ENCODE measurements around the gene RAB11B.
"Not testable (repeated sequence)": the region's sequence is repeated elsewhere in the genome, so short reads cannot be mapped to it uniquely, and the experiment has no call there.

The RAB11B gene

DNA sequence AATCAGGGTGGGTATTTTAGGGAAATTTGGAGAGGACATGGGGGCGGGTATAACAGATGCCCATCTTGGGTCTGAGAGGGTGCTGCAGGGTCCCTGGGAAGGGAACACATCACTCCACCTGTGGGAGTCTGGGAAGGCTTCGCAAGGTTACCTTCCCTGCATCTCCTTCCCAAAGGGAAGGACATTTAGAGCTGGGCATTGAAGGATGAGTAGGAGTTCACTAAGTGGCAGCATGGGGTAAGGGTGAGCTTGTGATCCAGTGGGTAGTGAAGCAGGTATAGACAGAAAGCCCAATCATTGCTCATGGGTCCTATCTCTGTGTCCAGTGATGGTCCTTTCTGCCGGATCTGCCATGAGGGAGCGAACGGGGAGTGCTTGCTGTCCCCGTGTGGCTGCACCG, 36.1 kb downstream of the RAB11B start:
- in situ Hi-C loops (cut with MboI; ENCODE audit: low pct_unique_long_range_greater_than_20kb, low sequenced_read_pairs, unreplicated experiment), result no loop called here
- TF ChIP-seq, protein P1, sequence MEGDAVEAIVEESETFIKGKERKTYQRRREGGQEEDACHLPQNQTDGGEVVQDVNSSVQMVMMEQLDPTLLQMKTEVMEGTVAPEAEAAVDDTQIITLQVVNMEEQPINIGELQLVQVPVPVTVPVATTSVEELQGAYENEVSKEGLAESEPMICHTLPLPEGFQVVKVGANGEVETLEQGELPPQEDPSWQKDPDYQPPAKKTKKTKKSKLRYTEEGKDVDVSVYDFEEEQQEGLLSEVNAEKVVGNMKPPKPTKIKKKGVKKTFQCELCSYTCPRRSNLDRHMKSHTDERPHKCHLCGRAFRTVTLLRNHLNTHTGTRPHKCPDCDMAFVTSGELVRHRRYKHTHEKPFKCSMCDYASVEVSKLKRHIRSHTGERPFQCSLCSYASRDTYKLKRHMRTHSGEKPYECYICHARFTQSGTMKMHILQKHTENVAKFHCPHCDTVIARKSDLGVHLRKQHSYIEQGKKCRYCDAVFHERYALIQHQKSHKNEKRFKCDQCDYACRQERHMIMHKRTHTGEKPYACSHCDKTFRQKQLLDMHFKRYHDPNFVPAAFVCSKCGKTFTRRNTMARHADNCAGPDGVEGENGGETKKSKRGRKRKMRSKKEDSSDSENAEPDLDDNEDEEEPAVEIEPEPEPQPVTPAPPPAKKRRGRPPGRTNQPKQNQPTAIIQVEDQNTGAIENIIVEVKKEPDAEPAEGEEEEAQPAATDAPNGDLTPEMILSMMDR (IDR thresholded peaks at IDR 0.05; ENCODE audit: extremely low read depth, insufficient read depth, missing control alignments), result no peak
- no peak for DNase-seq (ENCODE audit: low spot score)

DNA sequence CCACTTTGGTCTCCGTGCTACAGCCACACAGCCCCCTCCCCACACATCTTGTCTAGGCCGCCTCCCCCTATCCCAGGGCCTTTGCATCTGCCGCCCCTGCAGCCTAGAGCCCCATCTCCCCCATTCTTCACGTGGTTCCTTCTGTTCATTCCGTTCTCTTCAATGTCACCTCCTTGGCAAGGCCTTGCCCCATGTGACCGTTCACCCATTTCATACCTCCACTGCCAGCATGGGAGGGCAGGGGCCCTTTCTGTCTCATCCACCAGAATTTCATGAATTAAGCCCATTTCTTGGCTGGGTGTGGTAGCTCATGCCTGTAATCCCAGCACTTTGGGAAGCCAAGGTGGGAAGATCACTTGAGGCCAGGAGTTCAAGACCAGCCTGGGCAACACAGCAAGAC, 38.9 kb downstream of the RAB11B start:
- in situ Hi-C loops (cut with MboI; ENCODE audit: low pct_unique_long_range_greater_than_20kb, low sequenced_read_pairs, unreplicated experiment), result no loop called here
- TF ChIP-seq, protein P1 (IDR thresholded peaks at IDR 0.05; ENCODE audit: extremely low read depth, insufficient read depth, missing control alignments), result no peak
- DNase-seq (ENCODE audit: low spot score), result no peak

DNA sequence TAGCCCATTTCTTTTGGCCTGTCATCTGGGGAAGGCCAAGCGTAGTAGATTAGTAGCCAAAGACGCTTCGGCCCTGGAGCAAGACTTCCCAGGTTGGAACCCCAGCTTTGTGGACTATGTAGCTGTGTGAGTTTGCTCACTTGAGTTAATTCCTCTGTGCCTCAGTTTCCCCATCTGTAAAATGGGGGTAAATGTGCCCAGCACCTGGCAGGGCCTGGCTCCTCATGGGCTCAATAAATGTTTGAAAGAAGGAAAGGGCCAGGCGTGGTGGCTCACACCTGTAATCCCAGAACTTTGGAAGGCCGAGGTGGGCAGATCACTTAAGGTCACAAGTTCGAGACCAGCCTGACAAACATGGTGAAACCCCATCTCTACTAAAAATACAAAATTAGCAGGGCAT, 39.7 kb downstream of the RAB11B start:
- in situ Hi-C loops (cut with MboI; ENCODE audit: low pct_unique_long_range_greater_than_20kb, low sequenced_read_pairs, unreplicated experiment), result no loop called here
- TF ChIP-seq, protein P1 (IDR thresholded peaks at IDR 0.05; ENCODE audit: extremely low read depth, insufficient read depth, missing control alignments), result no peak
- no peak for DNase-seq (ENCODE audit: low spot score)

DNA sequence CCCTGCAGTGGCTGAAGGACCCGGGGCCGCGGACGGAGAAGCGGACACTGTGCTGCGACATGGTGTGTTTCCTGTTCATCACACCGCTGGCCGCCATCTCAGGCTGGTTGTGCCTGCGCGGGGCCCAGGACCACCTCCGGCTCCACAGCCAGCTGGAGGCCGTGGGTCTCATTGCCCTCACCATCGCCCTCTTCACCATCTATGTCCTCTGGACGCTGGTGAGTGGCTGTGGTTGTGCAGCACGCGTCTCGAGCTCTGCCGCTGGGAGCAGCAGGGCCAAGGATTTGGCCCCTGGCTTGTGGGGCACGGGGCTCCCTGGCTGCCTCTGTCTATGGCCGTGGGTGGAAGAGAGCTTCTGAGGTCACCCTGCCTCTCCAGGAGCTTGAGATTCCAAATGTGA, 40.5 kb downstream of the RAB11B start:
- DNase-seq (ENCODE audit: low spot score), result no peak
- in situ Hi-C loops (cut with MboI; ENCODE audit: low pct_unique_long_range_greater_than_20kb, low sequenced_read_pairs, unreplicated experiment), result no loop called here

DNA sequence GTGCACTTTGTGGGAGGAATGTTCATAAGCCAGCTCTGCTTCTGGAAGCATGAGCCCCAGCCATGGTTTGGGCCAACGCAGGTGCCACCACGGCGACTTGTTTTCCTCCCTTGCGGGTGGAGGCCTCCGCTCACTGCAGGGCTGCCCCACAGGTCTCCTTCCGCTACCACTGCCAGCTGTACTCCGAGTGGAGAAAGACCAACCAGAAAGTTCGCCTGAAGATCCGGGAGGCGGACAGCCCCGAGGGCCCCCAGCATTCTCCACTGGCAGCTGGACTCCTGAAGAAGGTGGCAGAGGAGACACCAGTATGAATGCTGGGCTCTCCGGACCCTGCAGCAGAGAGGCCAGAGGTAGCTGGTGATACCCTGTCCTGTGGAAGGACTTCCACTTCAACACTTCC, 48.1 kb downstream of the RAB11B start:
- no peak for DNase-seq (ENCODE audit: low spot score)
- in situ Hi-C loops (cut with MboI; ENCODE audit: low pct_unique_long_range_greater_than_20kb, low sequenced_read_pairs, unreplicated experiment), result no loop called here
- TF ChIP-seq, protein P1 (IDR thresholded peaks at IDR 0.05; ENCODE audit: extremely low read depth, insufficient read depth, missing control alignments), result no peak

More for the DNA sequence above, 40.5 kb downstream of the RAB11B start:
- TF ChIP-seq, protein P1 (IDR thresholded peaks at IDR 0.05; ENCODE audit: extremely low read depth, insufficient read depth, missing control alignments), result no peak

DNA sequence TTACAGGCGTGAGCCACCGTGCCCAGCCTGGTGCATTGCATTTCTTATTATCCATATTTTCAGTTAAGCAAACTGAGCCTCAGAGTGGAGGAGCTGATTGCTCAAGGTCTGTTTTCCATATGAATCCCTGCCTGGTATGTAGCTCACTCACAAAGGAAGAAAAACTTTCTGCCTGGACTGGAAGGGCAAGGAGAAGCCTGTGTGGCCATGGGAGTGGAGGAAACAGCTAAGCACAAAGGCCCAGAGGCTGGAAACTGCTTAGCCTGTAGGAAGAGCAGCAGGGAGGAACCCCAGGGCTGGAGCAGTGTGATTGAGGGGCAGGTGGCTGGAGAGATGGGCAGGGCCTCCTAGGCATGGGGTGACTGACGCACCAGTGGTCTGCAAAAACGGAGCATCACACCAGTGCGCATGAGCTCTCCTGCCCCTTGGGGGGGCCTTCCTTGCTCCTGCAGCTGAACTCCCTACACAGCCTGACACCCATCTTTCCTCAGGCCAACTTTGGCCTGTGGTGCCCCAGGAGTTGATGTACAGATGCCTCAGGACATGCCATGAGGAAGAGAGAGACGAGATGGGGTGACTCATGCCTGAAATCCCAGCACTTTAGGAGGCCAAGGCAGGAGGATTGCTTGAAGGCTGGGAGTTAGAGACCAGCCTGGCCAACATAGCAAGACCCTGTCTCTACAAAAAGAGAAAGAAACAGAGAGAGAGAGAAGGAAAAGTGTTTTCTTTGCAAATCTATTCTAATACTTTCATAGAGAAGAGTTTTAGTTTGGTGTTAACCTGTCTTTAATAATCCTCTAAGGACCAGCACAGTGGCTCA, 51.8 kb downstream of the RAB11B start:
- in situ Hi-C loops (cut with MboI; ENCODE audit: low pct_unique_long_range_greater_than_20kb, low sequenced_read_pairs, unreplicated experiment), result no loop called here
- no peak for DNase-seq (ENCODE audit: low spot score)
- TF ChIP-seq, protein P1 (IDR thresholded peaks at IDR 0.05; ENCODE audit: extremely low read depth, insufficient read depth, missing control alignments), result no peak

DNA sequence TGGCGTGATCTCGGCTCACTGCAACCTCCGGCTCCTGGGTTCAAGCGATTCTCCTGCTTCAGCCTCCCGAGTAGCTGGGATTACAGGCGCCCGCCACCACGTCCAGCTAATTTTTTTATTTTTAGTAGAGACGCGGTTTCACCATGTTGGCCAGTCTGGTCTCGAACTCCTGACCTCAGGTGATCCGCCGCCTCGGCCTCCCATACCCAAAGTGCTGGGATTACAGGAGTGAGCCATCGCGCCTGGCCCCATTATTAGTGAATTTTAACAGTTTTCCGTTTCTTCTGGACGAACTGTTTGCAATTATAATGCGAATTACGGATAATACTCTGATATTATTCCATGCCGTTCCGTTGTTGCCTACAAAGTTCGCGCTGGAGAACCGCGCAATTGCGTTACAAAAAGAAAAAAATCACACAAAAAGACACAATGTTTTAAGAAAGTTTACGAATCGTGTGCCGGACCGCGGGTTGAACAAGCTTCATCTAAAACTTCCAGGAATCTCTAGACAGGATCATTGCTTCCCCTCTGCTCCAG, 54.0 kb downstream of the RAB11B start:
- DNase-seq (ENCODE audit: low spot score); in situ Hi-C loops (cut with MboI; ENCODE audit: low pct_unique_long_range_greater_than_20kb, low sequenced_read_pairs, unreplicated experiment): not testable (repeated sequence)
